ENCODE data around the gene ZNF654.

DNA sequence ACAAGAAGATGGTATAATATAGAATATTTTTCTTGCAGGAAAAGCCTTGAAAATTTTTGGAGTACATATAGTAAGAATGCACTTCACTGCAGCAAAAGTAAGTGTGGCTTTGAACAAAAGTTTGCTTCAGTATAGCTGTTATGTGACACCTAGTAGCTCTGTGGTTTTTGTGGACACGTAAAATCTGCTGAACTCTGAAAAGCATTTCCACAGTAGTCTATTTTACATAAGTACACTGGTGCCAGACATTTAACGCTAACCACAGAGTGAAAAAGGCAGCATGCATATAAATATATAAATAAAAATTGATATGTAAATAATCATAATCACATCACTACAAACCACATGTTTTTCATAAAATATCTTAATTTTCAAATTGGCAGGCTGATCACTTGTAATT is 40.0 kb upstream of the ZNF654 start:
- TF ChIP-seq, protein P1, sequence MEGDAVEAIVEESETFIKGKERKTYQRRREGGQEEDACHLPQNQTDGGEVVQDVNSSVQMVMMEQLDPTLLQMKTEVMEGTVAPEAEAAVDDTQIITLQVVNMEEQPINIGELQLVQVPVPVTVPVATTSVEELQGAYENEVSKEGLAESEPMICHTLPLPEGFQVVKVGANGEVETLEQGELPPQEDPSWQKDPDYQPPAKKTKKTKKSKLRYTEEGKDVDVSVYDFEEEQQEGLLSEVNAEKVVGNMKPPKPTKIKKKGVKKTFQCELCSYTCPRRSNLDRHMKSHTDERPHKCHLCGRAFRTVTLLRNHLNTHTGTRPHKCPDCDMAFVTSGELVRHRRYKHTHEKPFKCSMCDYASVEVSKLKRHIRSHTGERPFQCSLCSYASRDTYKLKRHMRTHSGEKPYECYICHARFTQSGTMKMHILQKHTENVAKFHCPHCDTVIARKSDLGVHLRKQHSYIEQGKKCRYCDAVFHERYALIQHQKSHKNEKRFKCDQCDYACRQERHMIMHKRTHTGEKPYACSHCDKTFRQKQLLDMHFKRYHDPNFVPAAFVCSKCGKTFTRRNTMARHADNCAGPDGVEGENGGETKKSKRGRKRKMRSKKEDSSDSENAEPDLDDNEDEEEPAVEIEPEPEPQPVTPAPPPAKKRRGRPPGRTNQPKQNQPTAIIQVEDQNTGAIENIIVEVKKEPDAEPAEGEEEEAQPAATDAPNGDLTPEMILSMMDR (IDR thresholded peaks at IDR 0.05 in 8 of 11, conservative IDR thresholded peaks at IDR 0.05 in 3 of 11), result no peak
- TF ChIP-seq POLR2A (IDR thresholded peaks at IDR 0.05), result no peak

Measured in spleen (tissue), 7 donors.